HEK293 (cell line): ENCODE results near the gene COX6A1.

ENCODE experiments used
- CTCF ChIA-PET: fragments of 350-600 bp; formaldehyde crosslinking; extraction: SDS; loops from one replicate; lab custom pipeline; 2021; ENCODE audit warnings: antibody characterized with exemption; lab: Yijun Ruan, JAX
- POLR2A ChIA-PET: fragments of 300-600 bp; formaldehyde crosslinking; extraction: SDS; loops from one replicate; lab custom pipeline; 2020; ENCODE audit warnings: antibody characterized with exemption, inconsistent platforms; lab: Yijun Ruan, JAX
- H3K27ac ChIP-seq: fragments of 200-500 bp; sonication (Bioruptor generic); 2 replicates; pipeline ENCODE4 v1.5.1; 2014; ENCODE audit warnings: low read depth, low read length, control low read depth, inconsistent platforms; ENCODE audit errors: extremely low read depth
- H3K36me3 ChIP-seq, 2 experiments: fragments of 200-500 bp in 1 of 2; sonication (Bioruptor generic) in 1 of 2; 1 replicate in 1 of 2; 2 replicates in 1 of 2; pipeline ENCODE4 v1.5.1; 2014 to 2017; ENCODE audit warnings: inconsistent platforms in 2 of 2, low read length in 2 of 2; ENCODE audit not compliant: control insufficient read depth in 2 of 2, insufficient read depth in 1 of 2
- H3K4me1 ChIP-seq: fragments of 200-500 bp; sonication (Bioruptor generic); 2 replicates; pipeline ENCODE4 v1.5.1; 2014; ENCODE audit warnings: mild to moderate bottlenecking, low read length, inconsistent platforms; ENCODE audit not compliant: control insufficient read depth, insufficient read depth
- H3K4me3 ChIP-seq: 2 replicates; pipeline ENCODE4 v1.5.1; 2011; ENCODE audit warnings: low read depth, mild to moderate bottlenecking, control low read depth, low read length, moderate library complexity
- H3K9me3 ChIP-seq: fragments of 200-500 bp; sonication (Bioruptor generic); 2 replicates; pipeline ENCODE4 v1.5.1; 2014; ENCODE audit warnings: low read depth, low read length, inconsistent platforms; ENCODE audit not compliant: control insufficient read depth, insufficient read depth
- BCL11A ChIP-seq: fragments of 450-650 bp; formaldehyde crosslinking; IDR thresholded peaks from 2 replicates; pipeline ENCODE4 v1.5.1; 2016; ENCODE audit warnings: low read depth, missing biosample characterization, missing genetic modification characterization
- BCL6B ChIP-seq: fragments of 450-650 bp; formaldehyde crosslinking; IDR thresholded peaks from 2 replicates; pipeline ENCODE4 v1.5.1; 2017; ENCODE audit warnings: missing biosample characterization, missing genetic modification characterization
- PRDM10 ChIP-seq: fragments of 450-650 bp; formaldehyde crosslinking; IDR thresholded peaks from 2 replicates; pipeline ENCODE4 v1.5.1; 2016; ENCODE audit warnings: missing biosample characterization, missing genetic modification characterization
- SCRT2 ChIP-seq: fragments of 450-650 bp; formaldehyde crosslinking; IDR thresholded peaks from 2 replicates; pipeline ENCODE4 v1.5.1; 2016; ENCODE audit warnings: missing biosample characterization, missing genetic modification characterization
- ZBTB17 ChIP-seq: fragments of 450-650 bp; formaldehyde crosslinking; IDR thresholded peaks from 2 replicates; pipeline ENCODE4 v1.5.1; 2016; ENCODE audit warnings: missing biosample characterization, missing genetic modification characterization
- ZBTB20 ChIP-seq: fragments of 450-650 bp; formaldehyde crosslinking; IDR thresholded peaks from 2 replicates; pipeline ENCODE4 v1.5.1; 2016; ENCODE audit warnings: missing biosample characterization, missing genetic modification characterization
- ZNF335 ChIP-seq: fragments of 450-650 bp; formaldehyde crosslinking; conservative IDR thresholded peaks from 2 replicates; pipeline ENCODE4 v1.5.1; 2016; ENCODE audit warnings: missing biosample characterization, missing genetic modification characterization
- ZNF362 ChIP-seq: fragments of 450-650 bp; formaldehyde crosslinking; IDR thresholded peaks from 2 replicates; pipeline ENCODE4 v1.5.1; 2016; ENCODE audit warnings: missing biosample characterization, missing genetic modification characterization
- ZNF366 ChIP-seq: fragments of 450-650 bp; formaldehyde crosslinking; conservative IDR thresholded peaks from 2 replicates; pipeline ENCODE4 v1.5.1; 2016; ENCODE audit warnings: missing biosample characterization, missing genetic modification characterization
- ZNF394 ChIP-seq: fragments of 450-650 bp; formaldehyde crosslinking; IDR thresholded peaks from 2 replicates; pipeline ENCODE4 v1.5.1; 2016; ENCODE audit warnings: missing biosample characterization, missing genetic modification characterization, mild to moderate bottlenecking, moderate library complexity, borderline replicate concordance
- ZNF580 ChIP-seq: fragments of 450-650 bp; formaldehyde crosslinking; IDR thresholded peaks from 2 replicates; pipeline ENCODE4 v1.5.1; 2016; ENCODE audit warnings: missing biosample characterization, missing genetic modification characterization
- ZNF600 ChIP-seq: fragments of 450-650 bp; formaldehyde crosslinking; IDR thresholded peaks from 2 replicates; pipeline ENCODE4 v1.5.1; 2016; ENCODE audit warnings: missing biosample characterization, missing genetic modification characterization
- ZNF654 ChIP-seq: fragments of 450-650 bp; formaldehyde crosslinking; IDR thresholded peaks from 2 replicates; pipeline ENCODE4 v1.5.1; 2016; ENCODE audit warnings: low read depth, missing biosample characterization, missing genetic modification characterization
- ZNF664 ChIP-seq: fragments of 450-650 bp; formaldehyde crosslinking; IDR thresholded peaks from 2 replicates; pipeline ENCODE4 v1.5.1; 2016; ENCODE audit warnings: missing biosample characterization, missing genetic modification characterization
- ZNF670 ChIP-seq: fragments of 450-650 bp; formaldehyde crosslinking; IDR thresholded peaks from 2 replicates; pipeline ENCODE4 v1.5.1; 2016; ENCODE audit warnings: missing biosample characterization, missing genetic modification characterization, low read depth
- ZNF76 ChIP-seq: fragments of 450-650 bp; formaldehyde crosslinking; IDR thresholded peaks from 2 replicates; pipeline ENCODE4; 2016; ENCODE audit warnings: low read depth, missing biosample characterization, missing genetic modification characterization, borderline replicate concordance

The COX6A1 gene

GRCh38 chr12:120466560-120467315 lies 28.8 kb downstream of the COX6A1 start (continued):
- TF ChIP-seq ZNF654 (peak; percentile 57), ZBTB17 (tag by site-specific recombination) (peak; percentile 53; the same call in 1 of the 2 replicates)

- CTCF ChIA-PET: interaction anchor here (0.6 to 3.1 kb wide), 19 partner anchors 11 to 505 kb away, joined by 3 to 30 read pairs (median 4); no protein-coding TSS in a partner anchor
- peaks cover 10% of the 10 kb centered on the region; the same call in 1 of the 2 replicates for H3K4me1 ChIP-seq
- H3K27ac ChIP-seq: no peak overlapping the region
- TF ChIP-seq ZNF664 (tag by site-specific recombination) (peak; percentile 98), ZNF670 (no peak)
- POLR2A ChIA-PET: interaction anchor here (1.3 to 4.7 kb wide), 3 partner anchors 15 to 114 kb away, joined by 3 to 38 read pairs (median 7); partner anchors contain the start of genes DYNLL1 and POP5
- H3K9me3 ChIP-seq: no peaks in the 10 kb centered on the region
- no peak overlapping the region for H3K4me3 ChIP-seq
- peaks cover 48 to 53% of the 10 kb centered on the region in 2 experiments for H3K36me3 ChIP-seq
These were observed 29.5 kb downstream of the COX6A1 start for GRCh38 chr12:120467439-120467838.

GRCh38 chr12:120468325-120468820 lies 30.5 kb downstream of the COX6A1 start:
- ChIA-PET POLR2A (interaction anchor here (0.6 to 4.7 kb wide), 9 partner anchors 15 to 266 kb away, joined by 3 to 38 read pairs (median 5); partner anchors contain the start of genes COQ5, DYNLL1, POP5 and RNU4-2), CTCF (interaction anchor here (0.6 to 1.6 kb wide), 14 partner anchors 10 to 517 kb away, joined by 3 to 12 read pairs (median 4); partner anchors contain the start of genes COX6A1 and SIRT4)
- H3K4me3 ChIP-seq: peak overlapping the region; percentile 96
- H3K9me3 ChIP-seq: no peaks in the 10 kb centered on the region
- TF ChIP-seq ZBTB17 (tag by site-specific recombination) (peak; percentile 56; the same call in 1 of the 2 replicates), ZNF335 (tag by site-specific recombination) (no peak), PRDM10 (0 out of 2 replicates have a peak, but pooled peaks have one; percentile 9), ZNF362 (0 out of 2 replicates have a peak, but pooled peaks have one; percentile 5), ZBTB20 (tag by site-specific recombination) (0 out of 2 replicates have a peak, but pooled peaks have one; percentile 41), ZNF600 (peak; percentile 10; the same call in 1 of the 2 replicates), BCL11A (tag by site-specific recombination) (0 out of 2 replicates have a peak, but pooled peaks have one; percentile 27), ZNF366 (tag by site-specific recombination) (0 out of 2 replicates have a peak, but pooled peaks have one; percentile 21), ZNF76 (tag by site-specific recombination) (no peak), ZNF580 (tag by site-specific recombination) (peak; percentile 48; the same call in 1 of the 2 replicates), ZNF394 (tag by site-specific recombination) (peak; percentile 37; the same call in 1 of the 2 replicates), SCRT2 (tag by site-specific recombination) (0 out of 2 replicates have a peak, but pooled peaks have one; percentile 25), BCL6B (tag by site-specific recombination) (no peak)
- TF ChIP-seq, all 188 proteins: peak for 10
- H3K4me1 ChIP-seq: peaks cover 10% of the 10 kb centered on the region; the same call in 1 of the 2 replicates
- H3K27ac ChIP-seq: peak overlapping the region; percentile 99
- peaks cover 39 to 44% of the 10 kb centered on the region in 2 experiments for H3K36me3 ChIP-seq
